Type B pancreatic cell (in vitro differentiated cells): Measurements from ENCODE around the gene SLCO2B1. TPM values are rescaled to one million over a fixed set of nuclear protein-coding genes. Genes with fewer than 3 reads are reported as not detected.

Experiments
- DNase-seq: peaks from one replicate; pipeline ENCODE4 v3.0.0; 2021; ENCODE audit warnings: mixed read lengths; ENCODE audit not compliant: unreplicated experiment; ENCODE audit errors: extremely low spot score
- H3K27ac Mint-ChIP-seq: 2 replicates; pipeline ENCODE4 v1.8.0; 2021; ENCODE audit warnings: mild to moderate bottlenecking, mixed read lengths
- H3K27me3 Mint-ChIP-seq: 2 replicates; pipeline ENCODE4 v1.8.0; 2021; ENCODE audit warnings: mixed read lengths
- H3K36me3 Mint-ChIP-seq: 2 replicates; pipeline ENCODE4 v1.8.0; 2021; ENCODE audit warnings: mixed read lengths
- H3K4me1 Mint-ChIP-seq: one replicate; pipeline ENCODE4 v1.8.0; 2021; ENCODE audit warnings: mixed read lengths; ENCODE audit not compliant: unreplicated experiment
- H3K4me3 Mint-ChIP-seq: 2 replicates; pipeline ENCODE4 v1.8.0; 2021; ENCODE audit warnings: mild to moderate bottlenecking, mixed read lengths
- H3K9me3 Mint-ChIP-seq: 2 replicates; pipeline ENCODE4 v1.8.0; 2021; ENCODE audit warnings: mixed read lengths
- total RNA-seq: library from RNA; stranded (reverse); gene quantifications from 2 replicates; pipeline ENCODE4 v1.2.1, GENCODE V29; 2021; ENCODE audit warnings: low replicate concordance
- TF ChIP-seq, protein P1 (sequence below): fragments of 200-600 bp; sonication (generic); conservative IDR thresholded peaks from 2 replicates; pipeline ENCODE4 v1.5.0; 2021; ENCODE audit warnings: antibody characterized with exemption, mild to moderate bottlenecking

The SLCO2B1 gene
- total RNA-seq, 1 donor from 2014 or later, result 5.6 TPM

DNA sequence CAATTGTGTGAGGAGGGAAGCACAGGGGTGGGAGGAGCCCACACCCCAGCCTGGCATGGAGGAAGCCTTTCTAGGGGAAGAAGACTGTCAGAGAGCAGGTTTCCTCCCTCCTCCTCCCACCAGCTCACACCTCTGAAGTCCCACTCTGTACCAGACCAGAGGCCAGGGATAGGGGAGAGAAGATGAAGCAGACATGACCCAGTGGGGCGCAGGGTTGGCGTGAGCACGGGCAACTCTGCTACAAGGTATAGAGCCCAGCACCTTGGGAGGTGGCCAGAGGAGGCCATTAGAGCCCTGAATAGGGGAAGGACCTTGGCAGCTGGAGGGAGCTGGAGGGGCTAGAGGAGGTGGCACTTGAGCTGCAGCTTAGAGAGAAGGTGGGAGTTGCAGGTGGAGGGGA, 15.9 kb downstream of the SLCO2B1 start:
- no peak for DNase-seq
- no peaks in the 10 kb centered on the region for H3K36me3 Mint-ChIP-seq
- TF ChIP-seq, protein P1, sequence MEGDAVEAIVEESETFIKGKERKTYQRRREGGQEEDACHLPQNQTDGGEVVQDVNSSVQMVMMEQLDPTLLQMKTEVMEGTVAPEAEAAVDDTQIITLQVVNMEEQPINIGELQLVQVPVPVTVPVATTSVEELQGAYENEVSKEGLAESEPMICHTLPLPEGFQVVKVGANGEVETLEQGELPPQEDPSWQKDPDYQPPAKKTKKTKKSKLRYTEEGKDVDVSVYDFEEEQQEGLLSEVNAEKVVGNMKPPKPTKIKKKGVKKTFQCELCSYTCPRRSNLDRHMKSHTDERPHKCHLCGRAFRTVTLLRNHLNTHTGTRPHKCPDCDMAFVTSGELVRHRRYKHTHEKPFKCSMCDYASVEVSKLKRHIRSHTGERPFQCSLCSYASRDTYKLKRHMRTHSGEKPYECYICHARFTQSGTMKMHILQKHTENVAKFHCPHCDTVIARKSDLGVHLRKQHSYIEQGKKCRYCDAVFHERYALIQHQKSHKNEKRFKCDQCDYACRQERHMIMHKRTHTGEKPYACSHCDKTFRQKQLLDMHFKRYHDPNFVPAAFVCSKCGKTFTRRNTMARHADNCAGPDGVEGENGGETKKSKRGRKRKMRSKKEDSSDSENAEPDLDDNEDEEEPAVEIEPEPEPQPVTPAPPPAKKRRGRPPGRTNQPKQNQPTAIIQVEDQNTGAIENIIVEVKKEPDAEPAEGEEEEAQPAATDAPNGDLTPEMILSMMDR, result no peak
- H3K27me3 Mint-ChIP-seq, result no peaks in the 10 kb centered on the region
- peaks cover 4% of the 10 kb centered on the region for H3K4me1 Mint-ChIP-seq
- no peak overlapping the region for H3K4me3 Mint-ChIP-seq
- H3K9me3 Mint-ChIP-seq, result no peaks in the 10 kb centered on the region
- H3K27ac Mint-ChIP-seq, result no peak overlapping the region

DNA sequence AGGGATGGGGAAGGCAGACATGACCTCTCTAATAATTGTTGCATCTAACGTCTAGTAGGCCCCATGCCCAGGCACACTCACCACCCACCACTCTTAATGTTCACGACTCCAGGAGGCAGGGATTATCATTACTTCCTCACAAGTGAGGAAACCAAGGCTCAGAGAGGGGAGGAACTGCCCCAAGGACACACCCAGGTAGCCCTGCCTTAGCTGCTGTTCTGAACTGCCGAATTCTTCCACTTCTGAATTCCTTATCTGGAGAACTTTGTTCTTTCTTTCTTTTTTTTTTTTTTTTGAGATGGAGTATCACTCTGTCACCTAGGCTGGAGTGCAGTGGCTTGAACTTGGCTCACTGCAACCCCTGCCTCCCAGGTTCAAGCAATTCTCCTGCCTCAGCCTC, 16.7 kb downstream of the SLCO2B1 start:
- Mint-ChIP-seq H3K36me3 (no peaks in the 10 kb centered on the region), H3K27ac (peak overlapping the region; percentile 50), H3K27me3 (no peaks in the 10 kb centered on the region), H3K4me1 (peaks cover 4% of the 10 kb centered on the region), H3K4me3 (no peak overlapping the region), H3K9me3 (no peaks in the 10 kb centered on the region)
- DNase-seq, result no peak
- TF ChIP-seq, protein P1, result no peak

DNA sequence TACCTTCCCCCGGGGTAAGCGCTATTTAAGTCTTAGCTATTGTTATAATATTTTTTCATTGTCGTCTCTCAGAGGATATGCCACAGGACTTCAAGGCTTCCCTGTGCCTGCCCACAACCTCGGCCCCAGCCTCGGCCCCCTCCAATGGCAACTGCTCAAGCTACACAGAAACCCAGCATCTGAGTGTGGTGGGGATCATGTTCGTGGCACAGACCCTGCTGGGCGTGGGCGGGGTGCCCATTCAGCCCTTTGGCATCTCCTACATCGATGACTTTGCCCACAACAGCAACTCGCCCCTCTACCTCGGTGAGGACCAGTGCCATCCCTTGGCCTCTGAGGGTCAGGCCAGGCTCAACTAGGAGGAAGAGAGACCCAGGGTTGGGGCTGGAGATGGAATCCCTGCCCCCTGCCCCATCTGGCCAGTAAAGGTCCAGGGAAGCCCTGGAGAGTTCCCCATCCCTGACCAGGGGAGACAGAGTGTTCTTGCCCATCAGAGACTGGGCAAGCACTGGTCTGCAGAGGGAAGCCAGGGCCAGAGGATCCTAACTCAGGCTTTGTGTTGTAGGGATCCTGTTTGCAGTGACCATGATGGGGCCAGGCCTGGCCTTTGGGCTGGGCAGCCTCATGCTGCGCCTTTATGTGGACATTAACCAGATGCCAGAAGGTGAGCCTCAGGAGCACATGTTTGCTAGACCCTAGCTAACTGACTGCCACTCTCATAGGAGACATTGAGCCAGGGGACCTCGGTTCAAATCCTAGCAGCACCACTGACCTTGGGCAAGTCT, 18.4 kb downstream of the SLCO2B1 start:
- Mint-ChIP-seq H3K4me1 (peaks cover 6% of the 10 kb centered on the region), H3K4me3 (no peak overlapping the region), H3K27me3 (peaks cover 1% of the 10 kb centered on the region), H3K36me3 (no peaks in the 10 kb centered on the region), H3K27ac (peak overlapping the region; percentile 67), H3K9me3 (no peaks in the 10 kb centered on the region)
- DNase-seq, result no peak
- TF ChIP-seq, protein P1, result no peak

DNA sequence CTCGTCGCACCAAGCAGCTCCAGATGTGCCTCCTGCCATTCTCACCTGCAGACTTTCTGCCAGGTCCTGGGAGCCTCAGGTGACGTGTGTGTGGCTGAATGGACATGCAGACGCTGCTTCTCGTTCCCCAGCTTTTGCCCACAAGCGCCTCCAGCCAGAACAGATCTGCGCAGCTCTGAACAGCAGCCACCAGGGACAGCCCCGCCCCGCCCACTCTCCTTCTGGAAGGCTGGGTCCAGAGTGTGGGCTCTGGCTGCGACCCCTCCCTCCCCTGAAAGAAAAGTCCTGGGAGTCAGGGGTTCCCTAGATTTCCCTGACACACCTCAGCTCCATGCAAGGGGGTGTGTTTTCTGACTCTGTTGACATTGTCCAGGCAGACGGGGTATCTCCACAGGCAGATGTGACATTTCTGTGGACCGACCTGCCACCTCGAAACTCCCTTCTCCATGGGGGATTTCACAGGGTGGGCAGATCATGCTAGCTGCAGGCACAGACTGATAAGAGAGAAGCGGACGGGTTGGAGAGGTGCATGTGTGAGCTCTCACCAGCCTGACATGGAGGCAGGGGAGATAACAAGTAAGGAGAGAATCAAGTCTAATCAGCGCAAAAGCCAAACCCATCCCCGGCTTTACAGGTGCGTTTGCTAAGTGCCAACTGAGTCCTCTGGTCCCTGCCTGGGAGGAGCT, 19.8 kb downstream of the SLCO2B1 start:
- H3K4me1 Mint-ChIP-seq, result peaks cover 17% of the 10 kb centered on the region
- TF ChIP-seq, protein P1, result no peak
- H3K9me3 Mint-ChIP-seq, result no peaks in the 10 kb centered on the region
- H3K27me3 Mint-ChIP-seq, result peaks cover 2% of the 10 kb centered on the region
- H3K27ac Mint-ChIP-seq, result no peak overlapping the region
- no peaks in the 10 kb centered on the region for H3K36me3 Mint-ChIP-seq
- H3K4me3 Mint-ChIP-seq, result no peak overlapping the region
- DNase-seq, result no peak

DNA sequence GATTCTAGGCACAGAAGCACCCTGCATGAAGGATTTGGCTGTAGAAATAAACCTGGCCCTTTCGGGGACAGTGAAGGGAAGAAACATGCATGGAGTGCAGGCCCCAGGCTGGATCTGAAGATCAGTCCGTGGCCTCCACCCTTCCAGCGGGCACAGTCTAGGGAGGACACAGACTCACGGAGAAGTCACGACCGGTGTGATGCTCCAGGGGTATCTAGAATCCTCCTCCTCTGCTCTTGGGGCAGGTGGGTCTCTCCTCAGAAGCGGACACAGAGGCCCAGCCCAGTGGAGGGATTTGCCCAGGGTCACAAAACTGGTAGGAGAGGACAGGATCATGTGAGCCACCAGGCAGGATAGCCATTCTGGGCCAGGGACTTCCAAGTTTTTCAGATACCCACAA, 22.4 kb downstream of the SLCO2B1 start:
- peaks cover 2% of the 10 kb centered on the region for H3K27me3 Mint-ChIP-seq
- no peaks in the 10 kb centered on the region for H3K9me3 Mint-ChIP-seq
- no peak overlapping the region for H3K4me3 Mint-ChIP-seq
- H3K27ac Mint-ChIP-seq, result no peak overlapping the region
- H3K36me3 Mint-ChIP-seq, result no peaks in the 10 kb centered on the region
- DNase-seq, result no peak
- TF ChIP-seq, protein P1, result no peak
- peaks cover 17% of the 10 kb centered on the region for H3K4me1 Mint-ChIP-seq
